GM20000 (cell line): ENCODE measurements around the gene PLCB2.

Experiments used
- DNase-seq: peaks from one replicate; pipeline ENCODE4 v3.0.0; 2012; ENCODE audit warnings: low spot score
- TF ChIP-seq, protein P1 (sequence below): IDR thresholded peaks from 2 replicates; pipeline ENCODE4 v1.5.1; 2012; ENCODE audit warnings: mild to moderate bottlenecking, control low read depth; ENCODE audit errors: extremely low read depth, missing control alignments

PLCB2 gene

DNA sequence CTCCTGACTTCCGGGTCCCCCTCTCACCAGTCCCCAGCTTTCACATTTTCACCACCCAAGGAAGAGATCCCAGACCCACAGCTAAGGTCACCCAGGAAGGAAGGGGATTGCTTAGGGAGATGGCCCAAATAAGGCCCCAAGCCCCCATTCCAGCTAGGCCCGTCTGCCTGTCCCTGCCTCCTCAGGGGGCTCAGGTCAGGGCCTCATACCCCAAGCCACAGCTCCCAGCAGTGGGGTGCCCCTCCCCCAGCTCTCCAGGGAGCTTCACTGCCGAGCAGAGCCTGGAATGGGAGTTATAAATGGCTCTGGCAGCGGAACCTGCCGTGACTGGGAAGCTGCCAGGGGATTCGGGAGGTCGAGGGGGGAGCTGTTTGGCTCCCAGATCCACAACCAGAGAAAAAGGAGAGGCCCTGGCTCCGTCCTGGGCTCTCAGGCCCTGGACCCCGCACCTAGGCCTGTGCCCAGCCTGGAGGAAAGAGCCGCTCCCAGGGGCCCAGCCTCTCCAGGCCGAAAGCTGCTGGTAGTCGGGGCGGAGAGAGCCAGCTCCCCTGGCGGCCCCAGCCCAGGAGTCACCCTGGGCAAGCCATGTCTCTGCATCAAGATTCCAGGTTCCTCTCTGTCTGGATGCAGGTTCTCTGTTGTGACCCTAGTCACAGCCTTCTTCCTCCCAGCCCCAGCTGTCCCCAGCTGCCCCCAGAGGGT is 32.5 kb upstream of the PLCB2 start:
- DNase-seq, result no peak
- TF ChIP-seq, protein P1, sequence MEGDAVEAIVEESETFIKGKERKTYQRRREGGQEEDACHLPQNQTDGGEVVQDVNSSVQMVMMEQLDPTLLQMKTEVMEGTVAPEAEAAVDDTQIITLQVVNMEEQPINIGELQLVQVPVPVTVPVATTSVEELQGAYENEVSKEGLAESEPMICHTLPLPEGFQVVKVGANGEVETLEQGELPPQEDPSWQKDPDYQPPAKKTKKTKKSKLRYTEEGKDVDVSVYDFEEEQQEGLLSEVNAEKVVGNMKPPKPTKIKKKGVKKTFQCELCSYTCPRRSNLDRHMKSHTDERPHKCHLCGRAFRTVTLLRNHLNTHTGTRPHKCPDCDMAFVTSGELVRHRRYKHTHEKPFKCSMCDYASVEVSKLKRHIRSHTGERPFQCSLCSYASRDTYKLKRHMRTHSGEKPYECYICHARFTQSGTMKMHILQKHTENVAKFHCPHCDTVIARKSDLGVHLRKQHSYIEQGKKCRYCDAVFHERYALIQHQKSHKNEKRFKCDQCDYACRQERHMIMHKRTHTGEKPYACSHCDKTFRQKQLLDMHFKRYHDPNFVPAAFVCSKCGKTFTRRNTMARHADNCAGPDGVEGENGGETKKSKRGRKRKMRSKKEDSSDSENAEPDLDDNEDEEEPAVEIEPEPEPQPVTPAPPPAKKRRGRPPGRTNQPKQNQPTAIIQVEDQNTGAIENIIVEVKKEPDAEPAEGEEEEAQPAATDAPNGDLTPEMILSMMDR, result no peak

DNA sequence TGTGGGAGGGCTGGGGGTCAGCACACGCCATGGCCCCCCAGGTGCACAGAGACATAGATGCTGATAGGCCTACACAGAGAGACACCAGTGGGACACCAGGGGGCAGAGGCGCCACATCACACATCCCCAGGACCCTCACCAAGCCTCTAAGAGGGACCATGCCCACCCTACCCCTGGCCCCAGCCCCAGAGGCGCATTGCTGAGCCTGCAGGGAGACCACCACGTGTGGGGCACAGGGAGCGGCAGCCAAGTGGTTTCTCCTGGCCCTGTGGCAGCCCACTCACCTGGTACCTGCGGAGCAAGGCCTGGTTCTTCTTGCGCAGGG is 31.8 kb upstream of the PLCB2 start:
- no peak for DNase-seq
- TF ChIP-seq, protein P1, result no peak

DNA sequence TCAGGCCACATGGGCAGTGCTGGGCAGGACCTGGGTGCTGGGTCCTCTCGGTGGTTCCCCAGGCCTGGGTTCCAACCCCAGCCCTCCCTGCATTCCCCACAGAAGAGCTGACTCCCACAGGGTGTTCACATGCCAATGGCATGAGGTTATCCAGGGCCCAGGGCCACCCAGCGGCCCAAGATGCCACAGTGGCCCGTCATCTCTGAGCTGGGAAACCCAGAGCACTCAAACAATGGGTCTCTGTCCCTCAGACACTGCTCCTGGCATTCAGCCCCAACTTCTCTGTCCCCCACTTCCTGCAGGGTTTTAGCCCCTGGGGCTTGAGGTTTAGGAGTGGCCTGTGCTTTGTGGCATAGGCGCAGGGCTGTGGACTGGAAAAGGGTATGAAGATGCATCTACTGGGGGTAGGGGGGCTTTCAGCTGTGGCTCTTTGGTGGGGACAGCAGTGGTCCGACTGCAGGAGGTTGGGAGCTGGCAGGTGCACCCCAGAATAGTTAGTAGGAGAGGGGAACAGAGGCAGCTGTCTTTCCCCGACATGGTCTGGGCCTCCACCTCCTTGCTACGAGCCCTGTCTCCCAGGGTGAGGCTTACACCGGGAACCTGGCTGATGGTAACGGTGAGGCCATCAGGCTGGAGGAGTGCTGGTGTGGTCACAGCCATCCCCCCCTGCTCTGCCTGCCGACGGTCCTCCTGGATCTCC is 31.3 kb upstream of the PLCB2 start:
- no peak for DNase-seq
- TF ChIP-seq, protein P1, result no peak

DNA sequence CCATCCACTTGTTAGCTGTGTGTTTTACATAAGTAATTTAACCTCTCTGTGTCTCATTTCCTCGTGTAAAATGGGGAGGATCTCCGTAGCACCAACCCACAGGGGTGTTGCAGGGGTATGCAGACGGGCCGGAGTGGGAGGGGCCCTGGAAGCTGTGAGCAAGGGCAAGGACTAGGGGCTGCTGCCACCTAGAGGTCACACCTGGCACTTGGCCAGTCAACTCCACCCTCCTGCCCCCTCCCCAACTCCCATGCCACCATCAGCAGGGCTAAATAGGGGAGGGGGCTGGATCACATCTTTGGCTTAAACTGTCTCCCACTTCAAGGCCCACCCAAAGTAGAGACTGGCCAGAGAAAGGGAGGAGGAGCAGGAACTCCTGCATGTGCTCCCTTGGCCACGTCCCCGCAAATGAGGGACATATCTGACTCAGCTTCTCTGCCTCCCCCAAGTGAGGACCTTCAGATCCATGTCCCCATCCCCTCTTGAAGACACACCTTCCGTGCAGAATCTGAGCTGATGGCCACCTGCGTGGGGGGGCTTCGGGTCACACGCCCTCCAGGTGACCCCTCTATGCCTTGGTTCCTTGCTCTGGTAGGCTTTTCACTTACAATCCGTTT is 30.4 kb upstream of the PLCB2 start:
- TF ChIP-seq, protein P1, result peak; percentile 77
- DNase-seq, result peak; percentile 92

DNA sequence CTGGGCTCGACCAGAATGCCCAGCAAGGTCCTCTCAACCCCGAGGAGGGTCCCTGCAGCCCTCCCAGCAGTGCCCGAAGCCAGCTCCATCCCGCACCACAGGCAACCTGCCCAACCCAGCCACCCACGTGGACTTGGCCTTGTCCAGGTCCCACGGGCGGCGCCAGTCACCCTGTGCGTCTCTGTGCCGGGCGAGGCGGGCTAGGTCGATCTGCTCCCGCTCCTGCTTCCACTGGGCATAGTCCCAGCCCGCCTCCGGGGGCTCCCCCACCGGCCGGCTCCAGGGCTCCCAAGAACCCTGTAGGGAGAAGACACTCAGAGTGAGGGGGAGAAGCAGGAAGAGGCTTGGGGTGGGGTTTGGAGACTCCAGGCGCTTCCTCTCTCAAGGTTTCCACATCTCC is 29.9 kb upstream of the PLCB2 start:
- TF ChIP-seq, protein P1, result no peak

DNA sequence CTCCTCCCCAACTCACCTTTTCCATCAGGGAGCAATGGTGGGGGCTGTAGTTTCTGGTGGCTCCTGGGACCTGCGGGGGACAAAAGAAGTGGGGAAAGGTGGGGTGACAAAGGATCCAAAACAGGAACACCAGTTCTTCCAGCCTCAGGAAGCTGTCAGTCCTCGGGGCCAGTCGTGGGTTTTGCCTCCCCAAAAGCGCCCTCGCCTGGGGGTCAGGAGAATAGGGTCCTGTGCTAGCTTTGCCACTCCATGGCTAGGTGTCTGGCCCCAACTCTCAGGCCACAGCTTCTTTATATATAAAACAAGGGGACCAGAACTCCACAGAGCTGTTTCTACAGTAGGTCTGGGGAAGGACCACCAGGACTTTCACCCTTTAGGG is 29.0 kb upstream of the PLCB2 start:
- DNase-seq, result peak; percentile 72
- TF ChIP-seq, protein P1, result peak; percentile 67

More for the DNA sequence above, 29.9 kb upstream of the PLCB2 start:
- no peak for DNase-seq
